HepG2 (cell line): ENCODE measurements around the gene GTF2H4. TPM values are rescaled to one million over a fixed set of nuclear protein-coding genes. Genes with fewer than 3 reads are reported as not detected.
A peak's percentile ranks its signal among the peaks of the same experiment; 100 is the strongest.

ENCODE experiments used
- AGO1 ChIP-seq: fragments of 200-400 bp; formaldehyde crosslinking; IDR thresholded peaks from 2 replicates; pipeline ENCODE4 v1.6.1; 2017; ENCODE audit warnings: mild to moderate bottlenecking, low read depth, low read length, moderate library complexity; ENCODE audit not compliant: poor library complexity, severe bottlenecking
- CREB3 ChIP-seq: sonication (generic); formaldehyde crosslinking; IDR thresholded peaks from 2 replicates; pipeline ENCODE4 v1.5.0; 2020; ENCODE audit warnings: missing genetic modification reagents
- CREM ChIP-seq, 2 experiments: sonication (generic) in 1 of 2; formaldehyde crosslinking in 1 of 2; IDR thresholded peaks; 2 replicates each; pipeline versions ENCODE4 v1.4.0 to v1.6.1; 2016 to 2020; ENCODE audit warnings: antibody characterized with exemption in 1 of 2, mild to moderate bottlenecking in 1 of 2, missing genetic modification reagents in 1 of 2
- DRAP1 ChIP-seq: IDR thresholded peaks from 2 replicates; pipeline ENCODE4 v1.6.1; 2016; ENCODE audit warnings: missing genetic modification reagents, missing compliant biosample characterization
- IRF9 ChIP-seq: sonication (generic); formaldehyde crosslinking; IDR thresholded peaks from 2 replicates; pipeline ENCODE4 v1.8.0; 2022; ENCODE audit warnings: missing genetic modification reagents, mild to moderate bottlenecking, borderline replicate concordance
- KDM4B ChIP-seq: sonication (generic); formaldehyde crosslinking; IDR thresholded peaks from 2 replicates; pipeline ENCODE4 v1.4.0; 2020; ENCODE audit warnings: missing genetic modification reagents
- MAZ ChIP-seq, 2 experiments: sonication (generic) in 1 of 2; formaldehyde crosslinking in 1 of 2; IDR thresholded peaks; 2 replicates each; pipeline versions ENCODE4 v1.5.0 to v1.6.1; 2012 to 2020; ENCODE audit warnings: low read depth in 2 of 2, mild to moderate bottlenecking in 2 of 2, borderline replicate concordance in 1 of 2, improper control_type of control experiment in 1 of 2, low read length in 1 of 2, missing genetic modification reagents in 1 of 2, moderate library complexity in 1 of 2
- NFIC ChIP-seq: IDR thresholded peaks from 2 replicates; pipeline ENCODE4 v1.6.1; 2012; ENCODE audit warnings: mild to moderate bottlenecking, low read length, inconsistent platforms
- ONECUT2 ChIP-seq: sonication (generic); formaldehyde crosslinking; IDR thresholded peaks from 2 replicates; pipeline ENCODE4 v1.4.0; 2020; ENCODE audit warnings: missing genetic modification reagents
- RBM39 ChIP-seq: fragments of 200-400 bp; formaldehyde crosslinking; IDR thresholded peaks from one replicate; pipeline ENCODE4 v1.6.1; 2018; ENCODE audit warnings: antibody characterized with exemption, mild to moderate bottlenecking, low read depth, low read length; ENCODE audit not compliant: poor library complexity, severe bottlenecking
- SETDB1 ChIP-seq: sonication (generic); formaldehyde crosslinking; IDR thresholded peaks from 2 replicates; pipeline ENCODE4 v1.5.1; 2020; ENCODE audit warnings: missing genetic modification reagents, mild to moderate bottlenecking, borderline replicate concordance
- SP2 ChIP-seq: sonication (generic); formaldehyde crosslinking; IDR thresholded peaks from 2 replicates; pipeline ENCODE4 v1.5.1; 2020; ENCODE audit warnings: mild to moderate bottlenecking, missing genetic modification reagents
- SSRP1 ChIP-seq: IDR thresholded peaks from 2 replicates; pipeline ENCODE4 v1.6.1; 2016; ENCODE audit warnings: control low read depth
- TGIF2 ChIP-seq: IDR thresholded peaks from 2 replicates; pipeline ENCODE4 v1.6.1; 2016; ENCODE audit warnings: control low read depth, missing compliant biosample characterization
- TRAFD1 ChIP-seq: sonication (generic); formaldehyde crosslinking; IDR thresholded peaks from 2 replicates; pipeline ENCODE4 v1.5.1; 2020; ENCODE audit warnings: missing genetic modification reagents, mild to moderate bottlenecking, borderline replicate concordance
- ZFP1 ChIP-seq: IDR thresholded peaks from 2 replicates; pipeline ENCODE4 v1.6.1; 2016
- ZNF552 ChIP-seq: sonication (generic); formaldehyde crosslinking; IDR thresholded peaks from 2 replicates; pipeline ENCODE4 v1.9.0; 2022; ENCODE audit warnings: missing genetic modification reagents, mild to moderate bottlenecking, borderline replicate concordance
- ZNF556 ChIP-seq: sonication (generic); formaldehyde crosslinking; IDR thresholded peaks from 2 replicates; pipeline ENCODE4 v1.4.0; 2020; ENCODE audit warnings: mild to moderate bottlenecking, missing genetic modification reagents, borderline replicate concordance
- ZNF570 ChIP-seq: sonication (generic); formaldehyde crosslinking; IDR thresholded peaks from 2 replicates; pipeline ENCODE4 v1.4.0; 2020; ENCODE audit warnings: mild to moderate bottlenecking, missing genetic modification reagents, borderline replicate concordance
- ZNF572 ChIP-seq: sonication (generic); formaldehyde crosslinking; IDR thresholded peaks from 2 replicates; pipeline ENCODE4 v1.5.1; 2020; ENCODE audit warnings: mild to moderate bottlenecking, missing genetic modification reagents
- ZNF652 ChIP-seq: IDR thresholded peaks from 2 replicates; pipeline ENCODE4 v1.6.1; 2016; ENCODE audit warnings: low read depth, borderline replicate concordance
- ZNF674 ChIP-seq: sonication (generic); formaldehyde crosslinking; IDR thresholded peaks from 2 replicates; pipeline ENCODE4 v1.5.0; 2020; ENCODE audit warnings: low read depth, mild to moderate bottlenecking, missing genetic modification reagents
- ZNF883 ChIP-seq: sonication (generic); formaldehyde crosslinking; IDR thresholded peaks from 2 replicates; pipeline ENCODE4 v1.5.1; 2020; ENCODE audit warnings: mild to moderate bottlenecking, missing genetic modification reagents; ENCODE audit errors: not compliant biosample characterization
- polyA plus RNA-seq, 8 experiments: library from polyadenylated mRNA; depleted of rRNA in 3 of 8; stranded (reverse) in 7 of 8; unstranded in 1 of 8; fragments of >200 nt; fragmentation: Illumina TruSeq in 4 of 8; extraction: Trizol in 4 of 8; gene quantifications; 2 replicates each; pipeline versions ENCODE4 v1.2.1 to v1.2.3, GENCODE V29; 2011 to 2016; ENCODE audit warnings: low read depth in 4 of 8, missing spikeins in 1 of 8, mixed read lengths in 1 of 8; ENCODE audit not compliant: insufficient read depth in 1 of 8
- total RNA-seq, 5 experiments: library from RNA; depleted of rRNA; stranded (reverse); fragments of >200 nt; fragmentation: Illumina TruSeq; extraction: Trizol; gene quantifications; 2 replicates each; pipeline ENCODE4 v1.2.3, GENCODE V29; 2016; ENCODE audit warnings: low read depth in 1 of 5

GTF2H4 gene
- total and polyA plus RNA-seq, 2 of the 13 experiments (the other 11 are each of a cell fraction or from before 2014, with no cell fraction given): 15.9 to 49.3 TPM

- TF ChIP-seq TGIF2 (CRISPR knock-in tag) (peak; percentile 87), AGO1 (peak; percentile 73), SP2 (no peak; the same call in 1 of the 2 replicates), CREB3 (CRISPR knock-in tag) (no peak), ZFP1 (CRISPR knock-in tag) (peak; percentile 69), TRAFD1 (CRISPR knock-in tag) (peak; percentile 59; the same call in 1 of the 2 replicates), NFIC (0 out of 2 replicates have a peak, but pooled peaks have one; percentile 56), CREM (IDR thresholded peaks at IDR 0.05) (peak; percentile 98), CREM (CRISPR knock-in tag; IDR thresholded peaks at IDR 0.05) (no peak), ZNF556 (CRISPR knock-in tag) (peak; percentile 97), ONECUT2 (0 out of 2 replicates have a peak, but pooled peaks have one; percentile 15), KDM4B (CRISPR knock-in tag) (peak; percentile 91), DRAP1 (CRISPR knock-in tag) (peak; percentile 62; the same call in 1 of the 2 replicates), MAZ (IDR thresholded peaks at IDR 0.05; ENCODE audit: borderline replicate concordance, low read depth, low read length) (peak; percentile 77), MAZ (CRISPR knock-in tag; IDR thresholded peaks at IDR 0.05; ENCODE audit: low read depth) (peak; percentile 92), SETDB1 (CRISPR knock-in tag) (no peak), ZNF652 (no peak), ZNF570 (CRISPR knock-in tag) (no peak), ZNF674 (CRISPR knock-in tag) (no peak), ZNF572 (CRISPR knock-in tag) (peak; percentile 97), ZNF552 (no peak), SSRP1 (CRISPR knock-in tag) (peak; percentile 43; the same call in 1 of the 2 replicates), IRF9 (peak; percentile 66; the same call in 1 of the 2 replicates), ZNF883 (CRISPR knock-in tag) (no peak), RBM39 (peak; percentile 85)
These were observed at the start of gene GTF2H4 (continued) for GRCh38 chr6:30907758-30908591.
